Neutrophil (primary cell): ENCODE measurements around the gene HDAC3.

ENCODE experiments used
- H3K27ac ChIP-seq: fragments of 200-600 bp; sonication (generic); 2 replicates; pipeline ENCODE4 v1.5.1; 2016; ENCODE audit warnings: mild to moderate bottlenecking, moderate library complexity
- H3K27me3 ChIP-seq: fragments of 200-600 bp; sonication (generic); 2 replicates; pipeline ENCODE4 v1.6.0; 2016; ENCODE audit warnings: mild to moderate bottlenecking
- H3K36me3 ChIP-seq: fragments of 200-600 bp; sonication (generic); 2 replicates; pipeline ENCODE4 v1.5.1; 2017
- H3K4me1 ChIP-seq, 2 experiments: fragments of 200-600 bp in 1 of 2; sonication (generic) in 1 of 2; 1 replicate in 1 of 2; 2 replicates in 1 of 2; pipeline versions ENCODE4 v1.5.1 to v1.6.1; 2013 to 2016; ENCODE audit warnings: low read depth in 1 of 2, low read length in 1 of 2, mild to moderate bottlenecking in 1 of 2, moderate library complexity in 1 of 2; ENCODE audit not compliant: control insufficient read depth in 1 of 2, insufficient read depth in 1 of 2
- H3K4me3 ChIP-seq, 2 experiments: fragments of 200-600 bp in 1 of 2; sonication (generic) in 1 of 2; 1 replicate in 1 of 2; 2 replicates in 1 of 2; pipeline ENCODE4 v1.5.1; 2013 to 2016; ENCODE audit warnings: low read depth in 1 of 2, low read length in 1 of 2, mild to moderate bottlenecking in 1 of 2, moderate library complexity in 1 of 2
- H3K9me3 ChIP-seq: fragments of 200-600 bp; sonication (generic); 2 replicates; pipeline ENCODE4 v1.5.1; 2016
- CTCF ChIP-seq: fragments of 200-600 bp; sonication (generic); IDR thresholded peaks from 2 replicates; pipeline ENCODE4 v1.5.1; 2016; ENCODE audit warnings: antibody characterized with exemption

Gene HDAC3

GRCh38 chr5:141608557-141608956 is 28.1 kb downstream of the HDAC3 start:
- no peaks in the 10 kb centered on the region for H3K9me3 ChIP-seq
- no peaks in the 10 kb centered on the region for H3K36me3 ChIP-seq
- no peak overlapping the region for H3K4me3 ChIP-seq
- H3K27ac ChIP-seq, result peak overlapping the region; percentile 87
- peaks cover 87 to 99% of the 10 kb centered on the region in 2 experiments for H3K4me1 ChIP-seq
- no peak for TF ChIP-seq CTCF
- no peaks in the 10 kb centered on the region for H3K27me3 ChIP-seq

DNA sequence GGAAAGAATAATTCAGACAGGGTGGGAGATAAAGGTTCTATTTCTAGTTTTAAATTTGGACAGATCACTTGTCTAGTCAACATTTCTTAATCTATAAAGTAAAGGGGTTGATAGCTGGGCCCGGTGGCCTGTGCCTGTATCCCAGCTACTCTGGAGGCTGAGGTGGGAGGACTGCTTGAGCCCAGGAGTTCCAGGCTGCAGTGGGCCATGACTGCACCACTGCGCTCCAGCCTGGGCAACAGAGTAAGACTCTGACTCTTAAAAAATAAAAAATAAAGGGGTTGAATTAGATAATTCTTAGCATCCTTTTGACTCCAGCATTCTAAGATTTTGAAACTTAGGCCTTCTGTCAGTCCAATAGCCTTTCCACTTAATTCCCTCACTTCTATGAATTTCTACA is 28.6 kb downstream of the HDAC3 start:
- Histone ChIP-seq H3K36me3 (no peaks in the 10 kb centered on the region), H3K27me3 (no peaks in the 10 kb centered on the region), H3K4me3 (no peak overlapping the region), H3K27ac (peak overlapping the region; percentile 87), H3K9me3 (no peaks in the 10 kb centered on the region), H3K4me1 (peaks cover 87 to 99% of the 10 kb centered on the region in 2 experiments)
- no peak for TF ChIP-seq CTCF

GRCh38 chr5:141605523-141606277 is 30.9 kb downstream of the HDAC3 start:
- no peaks in the 10 kb centered on the region for H3K27me3 ChIP-seq
- peaks cover 96 to 98% of the 10 kb centered on the region in 2 experiments for H3K4me1 ChIP-seq
- peak overlapping the region; percentile 44 to 45 for H3K4me3 ChIP-seq
- no peaks in the 10 kb centered on the region for H3K9me3 ChIP-seq
- H3K36me3 ChIP-seq, result no peaks in the 10 kb centered on the region
- H3K27ac ChIP-seq, result peak overlapping the region; percentile 87
- TF ChIP-seq CTCF, result peak; percentile 55

- Histone ChIP-seq H3K36me3 (no peaks in the 10 kb centered on the region), H3K27me3 (no peaks in the 10 kb centered on the region), H3K27ac (peak overlapping the region; percentile 87), H3K9me3 (no peaks in the 10 kb centered on the region), H3K4me1 (peaks cover 98% of the 10 kb centered on the region in 2 experiments), H3K4me3 (peak overlapping the region; percentile 38 to 45)
- no peak for TF ChIP-seq CTCF
These were observed 32.5 kb downstream of the HDAC3 start for GRCh38 chr5:141603923-141604717.

DNA sequence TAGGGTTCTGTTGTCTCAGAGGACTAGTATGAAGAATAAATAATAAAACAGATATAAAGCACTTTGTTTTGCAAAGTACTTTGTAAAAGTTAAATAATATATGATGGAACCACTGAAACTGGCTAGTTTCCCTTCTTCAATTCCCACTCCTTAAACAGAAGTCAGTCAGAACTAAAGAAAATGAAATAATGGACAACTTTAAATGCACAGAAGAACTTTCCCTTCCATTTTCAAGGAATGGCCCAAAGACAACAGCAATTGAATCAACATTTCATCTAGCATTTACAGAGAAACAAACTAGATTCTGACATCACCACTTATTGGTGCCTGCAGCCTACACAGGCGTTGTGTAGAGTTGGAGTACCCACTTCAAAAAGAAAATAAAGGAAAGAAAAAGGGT is 34.0 kb downstream of the HDAC3 start:
- H3K4me1 ChIP-seq, result peaks cover 98% of the 10 kb centered on the region in 2 experiments
- H3K4me3 ChIP-seq, result no peak overlapping the region
- no peak for TF ChIP-seq CTCF
- H3K27ac ChIP-seq, result peak overlapping the region; percentile 87
- H3K36me3 ChIP-seq, result no peaks in the 10 kb centered on the region
- H3K27me3 ChIP-seq, result no peaks in the 10 kb centered on the region
- no peaks in the 10 kb centered on the region for H3K9me3 ChIP-seq
